Retinal pigment epithelial cell (primary cell): ENCODE measurements around the gene TRIOBP.

Source experiments
- DNase-seq: peaks from one replicate; pipeline ENCODE4 v3.0.0-alpha.2; 2010; ENCODE audit warnings: low read depth
- H3K4me3 ChIP-seq: 2 replicates; pipeline ENCODE4 v1.5.1; 2011; ENCODE audit warnings: mild to moderate bottlenecking, low read length, control low read depth, moderate library complexity
- CTCF ChIP-seq: conservative IDR thresholded peaks from 2 replicates; pipeline ENCODE4 v1.5.1; 2011; ENCODE audit warnings: low read depth, low read length, control low read depth, inconsistent platforms

Gene TRIOBP

GRCh38 chr22:37725551-37726240, 28.8 kb downstream of the TRIOBP start:
- TF ChIP-seq CTCF: no peak
- H3K4me3 ChIP-seq: no peak overlapping the region
- DNase-seq: no peak

- TF ChIP-seq CTCF: peak; percentile 12
These were observed 29.5 kb downstream of the TRIOBP start for GRCh38 chr22:37726241-37726887.

DNA sequence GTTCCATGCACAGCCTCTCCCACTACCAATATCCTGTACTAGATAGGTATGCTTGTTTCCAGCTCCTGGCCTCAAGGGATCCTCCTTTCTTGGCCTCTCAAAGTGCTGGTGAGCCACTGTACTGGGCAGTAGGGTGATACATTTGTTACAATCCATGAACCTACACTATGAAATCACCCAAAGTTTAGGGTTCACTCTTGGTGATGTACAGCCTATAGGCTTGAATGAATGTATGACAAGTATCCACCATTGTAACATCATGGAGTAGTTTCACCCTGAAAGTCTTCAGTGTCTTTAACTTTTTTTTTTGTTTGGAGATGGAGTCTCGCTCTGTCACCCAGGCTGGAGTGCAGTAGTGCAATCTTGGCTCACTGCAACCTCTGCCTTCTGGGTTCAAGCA, 31.8 kb downstream of the TRIOBP start:
- DNase-seq: no peak
- H3K4me3 ChIP-seq: no peak overlapping the region

More at GRCh38 chr22:37726241-37726887, 29.5 kb downstream of the TRIOBP start:
- H3K4me3 ChIP-seq: no peak overlapping the region
- DNase-seq: no peak

DNA sequence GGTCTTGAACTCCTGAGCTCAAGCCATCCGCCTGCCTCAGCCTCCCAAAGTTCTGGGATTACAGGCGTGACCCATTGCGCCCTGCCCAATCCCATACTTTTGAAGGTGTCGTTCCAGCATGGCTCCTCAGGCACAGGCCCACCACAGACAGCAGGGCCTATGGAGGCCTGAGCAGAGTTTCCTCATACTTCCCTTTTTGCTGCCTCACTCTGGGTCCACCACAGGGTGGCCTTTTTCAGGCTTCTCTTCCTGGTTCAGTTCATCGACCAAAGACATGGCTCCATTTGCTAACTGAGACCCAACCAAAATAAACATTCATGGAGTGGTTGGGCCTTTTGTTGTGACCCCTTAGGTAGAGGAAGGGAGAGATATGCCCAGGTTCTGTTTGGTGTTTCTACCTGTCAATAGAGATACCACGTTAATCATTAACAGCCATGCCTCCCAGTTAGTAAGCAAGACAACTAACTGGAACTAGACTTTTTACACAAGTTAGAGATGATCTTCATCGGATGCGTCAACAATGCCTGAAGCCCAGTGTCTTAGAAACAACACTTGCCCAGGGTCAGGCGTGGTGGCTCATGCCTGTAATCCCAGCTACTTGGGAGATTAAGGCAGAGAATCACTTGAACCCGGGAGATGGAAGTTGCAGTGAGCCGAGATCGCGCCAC, 35.1 kb downstream of the TRIOBP start:
- no peak for DNase-seq
- no peak overlapping the region for H3K4me3 ChIP-seq
- TF ChIP-seq CTCF: no peak

More for the DNA sequence above, 31.8 kb downstream of the TRIOBP start:
- no peak for TF ChIP-seq CTCF

- no peak overlapping the region for H3K4me3 ChIP-seq
- no peak for TF ChIP-seq CTCF
- DNase-seq: no peak
These were observed 36.1 kb downstream of the TRIOBP start for GRCh38 chr22:37732699-37733607.

GRCh38 chr22:37733625-37734401, 37.0 kb downstream of the TRIOBP start:
- TF ChIP-seq CTCF: no peak
- no peak overlapping the region for H3K4me3 ChIP-seq
- no peak for DNase-seq
